HG02981 (cell line): ENCODE results near the gene DPF3.
A peak's percentile ranks its signal among the peaks of the same experiment; 100 is the strongest.

Experiments used
- ATAC-seq: cut with Tn5 transposase; IDR thresholded peaks from one replicate; pipeline ENCODE4 v1.9.1; 2021; ENCODE audit warnings: mild to moderate bottlenecking, moderate library complexity; ENCODE audit not compliant: unreplicated experiment

Gene DPF3

DNA sequence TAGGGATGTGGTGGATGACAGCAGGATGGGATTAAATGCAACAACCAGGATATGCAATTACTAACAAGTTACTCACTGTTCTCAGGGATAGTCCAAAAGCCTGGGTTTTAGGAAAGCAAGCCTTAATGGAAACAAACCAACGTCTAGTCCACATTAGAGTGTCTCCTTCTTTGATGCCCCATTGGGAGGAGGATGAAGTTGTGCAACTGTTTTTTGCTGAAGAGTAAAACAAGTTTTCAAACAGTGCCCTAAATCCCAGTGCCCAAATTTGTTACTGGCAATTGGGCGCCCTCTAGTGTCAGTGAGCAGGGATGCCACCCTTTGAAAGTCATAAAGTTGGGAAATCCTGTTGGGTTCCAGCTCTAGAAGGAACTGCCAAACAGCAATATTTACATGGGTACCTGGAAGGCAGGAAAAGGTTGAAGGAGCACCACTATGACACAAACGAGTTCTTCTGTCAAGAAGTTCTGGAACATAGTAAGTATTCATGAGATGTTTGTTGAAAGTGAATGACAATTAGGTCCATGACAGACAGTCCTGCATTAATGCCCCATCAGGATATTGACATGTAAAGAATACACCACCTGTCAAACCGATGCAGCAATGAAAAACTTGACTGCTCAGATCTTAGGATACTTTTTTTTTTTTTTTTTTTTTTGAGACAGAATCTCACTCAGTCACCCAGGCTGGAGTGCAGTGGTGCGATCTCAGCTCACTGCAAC is 11.1 kb upstream of the DPF3 start:
- no peak for ATAC-seq

- ATAC-seq, result no peak
Observed at GRCh38 chr14:72904218-72904617, 10.3 kb upstream of the DPF3 start.

- ATAC-seq, result no peak
Observed at GRCh38 chr14:72903716-72904115, 9.8 kb upstream of the DPF3 start.

DNA sequence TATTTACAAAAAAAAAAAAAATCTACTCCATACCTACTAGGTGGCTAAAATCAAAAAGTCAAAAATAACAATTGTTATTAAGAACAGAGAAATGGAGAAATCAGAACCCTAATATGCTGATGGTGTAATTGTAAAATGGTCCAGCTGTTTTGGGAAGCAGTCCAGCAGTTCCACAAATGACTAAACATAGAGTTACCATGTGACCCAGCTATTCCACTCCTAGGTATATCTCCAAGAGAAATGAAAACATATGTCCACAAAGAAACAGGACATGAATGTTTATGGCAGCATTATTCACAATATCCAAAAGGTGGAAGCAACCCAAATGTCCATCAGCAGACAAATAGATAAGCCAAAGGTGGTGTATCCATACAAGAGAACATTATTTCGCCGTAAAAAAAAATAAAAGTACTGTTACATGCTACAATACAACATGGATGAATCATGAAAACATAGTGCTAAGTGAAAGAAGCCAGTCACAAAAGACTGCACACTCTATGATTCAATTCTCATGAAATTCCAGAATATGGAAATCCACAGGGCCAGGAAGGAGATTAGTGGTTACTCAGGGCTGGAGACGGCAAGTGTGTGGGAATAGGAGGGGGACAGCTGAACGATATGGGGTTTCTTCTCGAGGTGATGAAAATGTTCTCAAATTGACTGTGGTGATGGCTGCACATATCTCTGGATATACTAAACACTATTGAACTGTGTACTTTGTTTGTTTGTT is 9.1 kb upstream of the DPF3 start:
- no peak for ATAC-seq

DNA sequence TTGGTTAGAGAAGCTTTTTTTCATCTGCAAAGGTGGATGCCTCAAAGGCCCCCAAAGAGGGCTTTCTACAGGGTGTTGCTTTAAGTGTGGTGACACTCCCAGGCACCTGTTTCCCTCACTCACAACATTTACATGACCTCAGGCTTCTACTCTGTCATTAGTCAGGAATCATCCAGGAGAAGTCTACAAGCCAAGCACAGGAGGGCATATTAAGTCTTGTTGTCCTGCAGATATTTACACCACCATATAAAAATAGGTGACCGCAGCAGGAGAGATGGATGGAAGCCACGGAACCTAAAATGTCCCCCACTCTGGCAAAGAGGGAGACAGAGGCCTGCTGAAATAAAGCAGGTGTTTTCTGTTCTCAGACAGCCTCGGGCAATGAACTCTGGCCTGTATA is 7.5 kb upstream of the DPF3 start:
- no peak for ATAC-seq

- no peak for ATAC-seq
Observed at GRCh38 chr14:72898448-72898847, 4.5 kb upstream of the DPF3 start.

GRCh38 chr14:72894623-72895378 is 900 bp upstream of the DPF3 start:
- ATAC-seq, result no peak

DNA sequence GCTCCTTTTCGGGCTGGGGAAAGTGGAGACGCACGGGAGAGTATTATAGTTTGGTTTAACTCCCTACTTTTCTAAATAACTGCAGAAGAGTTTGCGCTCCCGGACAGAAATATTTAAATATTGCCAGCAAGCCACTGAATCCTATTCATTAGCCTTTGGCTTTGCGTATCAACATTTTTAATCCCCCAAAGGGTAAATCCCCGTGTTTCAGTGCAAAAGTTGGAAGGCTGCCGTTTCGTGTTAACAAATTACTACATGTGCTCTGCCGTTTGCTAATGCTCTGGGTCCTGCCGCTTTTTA is 372 bp upstream of the DPF3 start:
- ATAC-seq, result no peak

DNA sequence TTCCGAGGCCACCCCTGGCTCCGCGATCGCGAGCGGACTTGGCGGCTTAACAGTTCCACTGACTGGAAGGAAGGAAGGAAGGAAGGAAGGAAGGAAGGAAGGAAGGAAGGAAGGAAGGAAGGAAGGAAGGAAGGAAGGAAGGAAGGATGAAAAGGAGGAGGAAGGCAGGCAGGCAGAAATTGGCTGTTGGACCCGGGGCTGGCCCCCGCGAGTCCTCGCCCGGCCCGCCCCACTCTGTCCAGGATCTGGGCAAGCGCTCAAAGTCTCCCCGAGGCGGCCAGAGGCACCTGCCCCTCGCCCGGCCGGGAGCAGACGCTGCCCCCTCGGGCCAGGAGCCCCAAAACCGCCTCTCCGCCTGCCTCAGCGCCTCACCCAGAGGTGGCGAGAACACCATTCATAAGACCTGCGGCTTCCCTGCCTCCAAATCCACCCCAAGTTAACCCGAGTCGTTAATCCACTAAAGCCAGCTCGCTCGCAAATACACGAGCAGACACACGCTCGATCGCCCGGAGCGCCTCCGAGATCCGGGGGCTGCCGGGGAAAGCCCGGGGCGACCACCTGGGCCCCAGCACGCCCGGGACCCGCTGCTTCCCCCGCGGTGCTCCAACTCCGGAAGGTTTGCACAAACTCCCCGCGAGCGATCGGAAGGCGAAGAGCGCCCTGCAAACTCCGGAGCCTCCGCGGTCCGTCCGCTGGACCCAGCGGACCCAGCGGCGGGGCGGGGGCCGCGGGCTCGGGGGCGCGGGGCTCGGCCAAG is 844 bp downstream of the DPF3 start:
- peak; percentile 9 for ATAC-seq

- ATAC-seq, result no peak
Observed at GRCh38 chr14:72892103-72892878, 1.6 kb downstream of the DPF3 start.

- no peak for ATAC-seq
Observed at GRCh38 chr14:72891666-72892102, 2.2 kb downstream of the DPF3 start.

DNA sequence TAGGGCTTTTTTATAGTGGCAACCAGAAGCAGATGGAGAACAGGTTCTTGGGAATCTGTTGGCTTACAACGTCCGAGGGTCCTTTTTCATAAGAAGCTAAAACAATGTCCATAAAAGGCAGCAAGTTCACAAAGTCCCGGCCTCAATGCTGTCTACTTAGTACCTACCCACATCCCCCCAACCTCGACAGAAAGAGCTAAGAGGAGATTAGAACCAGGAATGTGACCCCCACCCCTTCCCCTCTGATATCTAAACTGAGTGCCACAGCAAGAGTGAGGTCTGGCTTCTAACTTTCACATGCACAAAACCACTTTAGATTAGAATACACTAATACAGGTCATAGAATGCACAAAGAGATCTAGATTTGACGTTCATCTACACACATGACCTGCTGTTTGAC is 4.5 kb downstream of the DPF3 start:
- ATAC-seq, result no peak

GRCh38 chr14:72888636-72889201 is 5.2 kb downstream of the DPF3 start:
- no peak for ATAC-seq

GRCh38 chr14:72888192-72888591 is 5.7 kb downstream of the DPF3 start:
- ATAC-seq, result no peak

DNA sequence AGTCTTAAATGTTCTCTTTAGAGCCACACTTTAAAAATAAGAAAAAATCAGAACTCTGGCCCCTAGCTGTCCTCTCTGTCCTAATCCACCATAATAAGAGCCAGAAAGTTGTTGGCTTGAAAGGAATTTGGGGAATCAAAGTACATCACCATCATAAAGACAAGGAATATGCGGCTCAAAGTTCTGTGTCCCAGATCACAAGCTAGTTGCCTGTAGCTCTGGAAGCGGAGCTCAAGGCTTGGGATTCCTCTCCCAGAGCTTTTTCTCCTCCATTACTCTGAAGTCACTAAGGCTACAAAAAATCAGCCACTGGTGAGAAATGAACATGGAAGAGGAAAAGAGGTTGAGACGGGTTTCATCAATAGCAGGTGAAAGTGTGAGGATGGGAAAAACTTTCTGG is 6.4 kb downstream of the DPF3 start:
- no peak for ATAC-seq

- ATAC-seq, result no peak
Observed at GRCh38 chr14:72884386-72884785, 9.5 kb downstream of the DPF3 start.

GRCh38 chr14:72883961-72884360 is 9.9 kb downstream of the DPF3 start:
- no peak for ATAC-seq

DNA sequence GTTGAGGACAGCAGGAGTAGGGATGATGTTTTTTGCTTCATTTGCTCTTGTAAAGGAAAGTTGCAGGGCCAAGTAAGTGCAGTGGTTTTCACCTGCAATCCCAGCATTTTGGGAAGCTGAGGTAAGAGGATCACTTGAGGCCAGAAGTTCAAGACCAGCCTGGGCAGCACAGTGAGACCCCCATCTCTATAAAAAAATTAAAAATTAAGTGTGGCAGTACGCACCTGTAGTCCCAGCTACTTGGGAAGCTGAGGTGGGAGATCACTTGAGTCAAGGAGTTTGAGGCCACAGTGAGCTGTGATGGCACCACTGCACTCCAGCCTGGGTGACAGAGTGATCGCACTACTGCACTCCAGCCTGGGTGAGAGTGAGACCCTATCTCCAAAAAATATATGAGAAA is 10.8 kb downstream of the DPF3 start:
- no peak for ATAC-seq

DNA sequence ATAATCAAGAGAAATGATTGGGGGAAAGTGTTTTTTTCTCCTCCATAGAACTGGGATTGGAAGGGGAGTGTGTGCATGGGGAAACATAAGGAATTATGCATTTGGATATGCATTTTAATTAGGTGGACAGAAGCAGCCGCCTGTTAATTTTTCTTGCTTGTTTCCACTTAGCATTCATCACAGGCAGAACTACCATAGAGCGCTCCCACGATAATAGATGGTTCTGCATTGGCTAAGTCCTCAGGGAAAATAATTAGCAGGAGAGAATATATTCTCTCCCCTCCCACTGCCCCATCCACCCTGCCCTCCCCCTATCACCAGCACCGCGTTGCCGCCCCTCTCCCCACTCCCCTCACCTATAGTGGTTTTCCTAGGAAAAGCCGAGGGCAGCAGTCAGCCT is 11.4 kb downstream of the DPF3 start:
- ATAC-seq, result no peak

GRCh38 chr14:72882047-72882446 is 11.9 kb downstream of the DPF3 start:
- no peak for ATAC-seq
